MCF 10A (cell line): ENCODE measurements around the gene ADAM12. TPM values are rescaled to one million over a fixed set of nuclear protein-coding genes. Genes with fewer than 3 reads are reported as not detected.

Experiments used
- BruUV-seq: library from RNA; stranded (reverse); fragments of 400-500 nt; replicated peaks from 2 replicates; lab custom pipeline; 2021; lab: Mats Ljungman, UMichigan
- CTCF ChIA-PET: fragments of 300-600 bp; sonication (Branson Sonifier 250); formaldehyde crosslinking; extraction: SDS; loops from one replicate; lab custom pipeline; 2021; ENCODE audit warnings: antibody characterized with exemption, inconsistent platforms; lab: Yijun Ruan, JAX
- POLR2A ChIA-PET: fragments of 300-600, 350-650 bp; sonication (Branson Sonifier 250); formaldehyde crosslinking; extraction: SDS; loops from one replicate; lab custom pipeline; 2020; ENCODE audit warnings: antibody characterized with exemption, inconsistent platforms; lab: Yijun Ruan, JAX
- DNase-seq: peaks from one replicate; pipeline ENCODE4 v3.0.0-alpha.2; 2018; ENCODE audit not compliant: unreplicated experiment
- H3K27ac Mint-ChIP-seq: one replicate; pipeline ENCODE4 v1.8.0; 2022; ENCODE audit warnings: mild to moderate bottlenecking, low read depth, mixed read lengths; ENCODE audit not compliant: unreplicated experiment
- H3K27me3 Mint-ChIP-seq: one replicate; pipeline ENCODE4 v1.8.0; 2022; ENCODE audit warnings: mixed read lengths; ENCODE audit not compliant: insufficient read depth, unreplicated experiment
- H3K36me3 Mint-ChIP-seq: one replicate; pipeline ENCODE4 v1.8.0; 2022; ENCODE audit warnings: mild to moderate bottlenecking, moderate library complexity, mixed read lengths; ENCODE audit not compliant: insufficient read depth, unreplicated experiment
- H3K4me1 Mint-ChIP-seq: one replicate; pipeline ENCODE4 v1.8.0; 2022; ENCODE audit warnings: mixed read lengths; ENCODE audit not compliant: insufficient read depth, unreplicated experiment
- H3K4me3 Mint-ChIP-seq: one replicate; pipeline ENCODE4 v1.8.0; 2022; ENCODE audit warnings: mild to moderate bottlenecking, moderate library complexity, mixed read lengths; ENCODE audit not compliant: unreplicated experiment
- H3K9me3 Mint-ChIP-seq: one replicate; pipeline ENCODE4 v1.8.0; 2022; ENCODE audit warnings: mixed read lengths; ENCODE audit not compliant: unreplicated experiment
- intact Hi-C: fragments of 100-400 bp; cut with micrococcal nuclease; formaldehyde crosslinking; loops from 2 replicates; pipeline ENCODE4 v1.14.1; 2022
- total RNA-seq: library from RNA; stranded (reverse); gene quantifications from 2 replicates; pipeline ENCODE4 v1.2.3, GENCODE V29; 2022
- TF ChIP-seq, protein P1 (sequence below): fragments of 200-600 bp; IDR thresholded peaks from one replicate; pipeline ENCODE4 v1.8.0; 2022; ENCODE audit warnings: antibody characterized with exemption, mild to moderate bottlenecking; ENCODE audit not compliant: unreplicated experiment

The ADAM12 gene
- total RNA-seq, 1 experiment from 2014 or later, result 2.2 TPM

DNA sequence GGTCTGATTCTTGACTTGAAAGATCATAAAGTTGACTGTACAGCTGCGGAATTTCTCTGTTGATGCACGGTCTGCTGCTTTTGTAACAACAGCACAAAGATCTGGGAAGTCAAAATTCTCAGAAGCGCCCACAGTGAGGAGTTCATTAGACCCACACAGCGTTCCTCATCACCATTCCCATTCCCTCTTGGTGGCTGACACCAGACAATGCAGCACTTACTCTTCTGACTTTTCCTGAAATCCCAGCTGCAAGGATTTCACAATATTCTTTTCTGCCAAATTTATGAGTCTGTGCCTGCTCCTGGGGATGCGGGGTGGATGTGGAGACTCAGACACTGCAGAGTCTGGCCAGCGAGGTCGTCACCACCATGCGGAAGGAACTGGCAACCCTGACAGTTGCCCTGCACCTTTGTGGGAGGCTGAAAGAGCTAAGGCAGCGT is 258.0 kb downstream of the ADAM12 start:
- CTCF ChIA-PET, result interaction anchor here (0.7 kb wide), 1 partner anchor 147 kb away, joined by 3 read pairs; no protein-coding TSS in a partner anchor
- TF ChIP-seq, protein P1, sequence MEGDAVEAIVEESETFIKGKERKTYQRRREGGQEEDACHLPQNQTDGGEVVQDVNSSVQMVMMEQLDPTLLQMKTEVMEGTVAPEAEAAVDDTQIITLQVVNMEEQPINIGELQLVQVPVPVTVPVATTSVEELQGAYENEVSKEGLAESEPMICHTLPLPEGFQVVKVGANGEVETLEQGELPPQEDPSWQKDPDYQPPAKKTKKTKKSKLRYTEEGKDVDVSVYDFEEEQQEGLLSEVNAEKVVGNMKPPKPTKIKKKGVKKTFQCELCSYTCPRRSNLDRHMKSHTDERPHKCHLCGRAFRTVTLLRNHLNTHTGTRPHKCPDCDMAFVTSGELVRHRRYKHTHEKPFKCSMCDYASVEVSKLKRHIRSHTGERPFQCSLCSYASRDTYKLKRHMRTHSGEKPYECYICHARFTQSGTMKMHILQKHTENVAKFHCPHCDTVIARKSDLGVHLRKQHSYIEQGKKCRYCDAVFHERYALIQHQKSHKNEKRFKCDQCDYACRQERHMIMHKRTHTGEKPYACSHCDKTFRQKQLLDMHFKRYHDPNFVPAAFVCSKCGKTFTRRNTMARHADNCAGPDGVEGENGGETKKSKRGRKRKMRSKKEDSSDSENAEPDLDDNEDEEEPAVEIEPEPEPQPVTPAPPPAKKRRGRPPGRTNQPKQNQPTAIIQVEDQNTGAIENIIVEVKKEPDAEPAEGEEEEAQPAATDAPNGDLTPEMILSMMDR, result no peak

DNA sequence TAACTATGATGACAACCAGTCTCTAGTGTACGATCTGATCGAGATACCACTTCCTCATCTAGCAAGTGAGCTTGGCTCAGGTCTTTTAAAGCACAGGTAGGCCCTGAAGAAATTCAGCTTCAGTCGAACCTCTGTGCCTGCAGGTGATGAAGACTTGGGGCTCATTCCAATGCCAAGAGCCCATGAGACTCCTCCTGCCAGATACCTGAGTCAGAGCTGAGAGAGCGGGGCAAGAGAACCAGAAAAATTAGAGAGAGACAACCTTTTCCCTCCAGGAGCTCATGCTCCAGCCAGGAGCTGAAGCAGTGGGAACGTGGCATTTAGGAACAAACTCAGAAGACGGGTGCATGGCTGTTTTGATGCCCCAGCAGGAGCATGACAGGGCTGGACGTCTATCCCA is 259.3 kb downstream of the ADAM12 start:
- Mint-ChIP-seq H3K27me3 (no peaks in the 10 kb centered on the region), H3K4me1 (peaks cover 3% of the 10 kb centered on the region), H3K9me3 (no peaks in the 10 kb centered on the region), H3K36me3 (no peaks in the 10 kb centered on the region), H3K27ac (no peak overlapping the region), H3K4me3 (no peak overlapping the region)
- DNase-seq, result no peak
- ChIA-PET POLR2A (no interaction called here), CTCF (no interaction called here)
- TF ChIP-seq, protein P1, result no peak
- no TSS peak for BruUV-seq
- intact Hi-C loops, result no loop called here

More for the DNA sequence above, 258.0 kb downstream of the ADAM12 start:
- Mint-ChIP-seq H3K27me3 (no peaks in the 10 kb centered on the region), H3K36me3 (no peaks in the 10 kb centered on the region), H3K4me1 (peaks cover 9% of the 10 kb centered on the region), H3K4me3 (no peak overlapping the region), H3K27ac (no peak overlapping the region), H3K9me3 (no peaks in the 10 kb centered on the region)
- POLR2A ChIA-PET, result interaction anchor here (0.7 kb wide), 1 partner anchor 616 kb away, joined by 3 read pairs; no protein-coding TSS in a partner anchor
- no peak for DNase-seq
- no TSS peak for BruUV-seq
- intact Hi-C loops, result no loop called here

DNA sequence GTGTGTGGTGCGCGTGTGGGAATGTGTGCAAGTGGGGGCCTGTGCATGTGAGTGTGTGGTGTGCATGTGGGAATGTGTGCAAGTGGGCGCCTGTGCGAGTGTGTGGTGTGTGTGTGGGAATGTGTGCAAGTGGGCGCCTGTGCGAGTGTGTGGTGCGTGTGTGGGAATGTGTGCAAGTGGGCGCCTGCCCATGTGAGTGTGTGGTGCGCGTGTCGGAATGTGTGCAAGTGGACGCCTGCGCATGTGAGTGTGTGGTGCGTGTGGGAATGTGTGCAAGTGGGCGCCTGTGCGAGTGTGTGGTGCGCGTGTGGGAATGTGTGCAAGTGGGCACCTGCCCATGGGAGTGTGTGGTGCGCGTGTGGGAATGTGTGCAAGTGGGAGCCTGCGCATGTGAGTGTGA is 259.7 kb downstream of the ADAM12 start:
- TF ChIP-seq, protein P1, result no peak
- DNase-seq, result no peak
- Mint-ChIP-seq H3K27ac (no peak overlapping the region), H3K27me3 (no peaks in the 10 kb centered on the region), H3K4me1 (no peaks in the 10 kb centered on the region), H3K36me3 (no peaks in the 10 kb centered on the region), H3K4me3 (no peak overlapping the region), H3K9me3 (no peaks in the 10 kb centered on the region)
- no TSS peak for BruUV-seq
- ChIA-PET POLR2A (no interaction called here), CTCF (no interaction called here)
- intact Hi-C loops, result no loop called here

DNA sequence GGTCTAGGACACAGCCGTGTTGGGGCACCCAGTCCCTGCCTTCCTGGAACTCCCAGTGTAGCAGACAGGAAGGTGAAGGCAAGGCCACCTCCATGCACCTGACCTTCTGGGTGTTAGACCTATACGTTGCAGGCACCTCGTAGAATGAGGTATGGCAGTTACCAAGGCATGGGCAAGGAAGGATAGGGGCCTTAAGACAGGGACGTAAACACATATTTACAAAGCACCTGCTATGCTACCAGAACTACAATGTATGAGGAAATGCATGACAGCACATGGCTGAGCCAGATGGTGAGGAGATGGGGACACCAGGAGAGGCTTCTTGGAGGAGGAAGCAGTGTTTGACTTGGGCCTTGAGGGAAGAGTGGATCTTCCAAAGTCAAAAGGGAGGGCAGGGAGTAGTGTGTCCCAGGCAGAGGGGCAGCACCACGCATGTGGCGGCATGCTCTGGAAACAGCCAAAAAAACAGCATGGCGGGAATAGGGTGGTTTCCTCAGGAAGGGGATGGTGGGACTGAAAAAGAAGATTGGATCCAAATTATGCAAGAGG is 260.7 kb downstream of the ADAM12 start:
- intact Hi-C loops, result no loop called here
- no peak for DNase-seq
- ChIA-PET CTCF (no interaction called here), POLR2A (no interaction called here)
- Mint-ChIP-seq H3K36me3 (no peaks in the 10 kb centered on the region), H3K27ac (no peak overlapping the region), H3K9me3 (no peaks in the 10 kb centered on the region), H3K27me3 (no peaks in the 10 kb centered on the region), H3K4me3 (no peak overlapping the region), H3K4me1 (no peaks in the 10 kb centered on the region)
- TF ChIP-seq, protein P1, result no peak
- BruUV-seq, result no TSS peak
